ENCODE data around the gene CPS1. TPM values are rescaled to one million over a fixed set of nuclear protein-coding genes. Genes with fewer than 3 reads are reported as not detected.
A peak's percentile ranks its signal among the peaks of the same experiment; 100 is the strongest.

CPS1 gene
- total and polyA plus RNA-seq, 2 of the 4 experiments (the other 2 are of a cell fraction), result 5.4 to 20.1 TPM

- Histone ChIP-seq H3K4me1 (ENCODE audit: control insufficient read depth, insufficient read depth, low read length) (no peaks in the 10 kb centered on the region), H3K79me1 (ENCODE audit: low read depth in 1 of 2, low read length in 2 of 2) (no peaks in the 10 kb centered on the region), H3K23ac (ENCODE audit: low read depth, low read length) (no peak overlapping the region), H3K4ac (ENCODE audit: low read depth, low read length) (no peak overlapping the region), H4K20me1 (ENCODE audit: insufficient read depth, low read length) (no peaks in the 10 kb centered on the region), H3K14ac (replicated peaks; ENCODE audit: low read depth, low read length) (no peak overlapping the region), H2AK9ac (replicated peaks; ENCODE audit: low read depth, low read length, poor library complexity) (no peak overlapping the region), H2AK5ac (ENCODE audit: low read depth, low read length) (no peak overlapping the region), H4K5ac (ENCODE audit: low read depth, low read length) (no peak overlapping the region), H3K4me3 (ENCODE audit: insufficient read depth, low read depth, low read length) (no peak overlapping the region), H3K27me3 (ENCODE audit: control insufficient read depth, insufficient read depth, low read length) (no peaks in the 10 kb centered on the region), H3K27ac (ENCODE audit: insufficient read depth, low read length) (no peak overlapping the region), H2BK120ac (ENCODE audit: low read depth, low read length) (no peak overlapping the region), H2BK15ac (ENCODE audit: low read depth, low read length) (no peak overlapping the region), H3K18ac (ENCODE audit: low read depth, low read length) (no peak overlapping the region), H3K9me3 (ENCODE audit: control insufficient read depth, insufficient read depth, low read length) (no peaks in the 10 kb centered on the region), H2BK20ac (ENCODE audit: low read depth, low read length) (no peak overlapping the region), H3K4me2 (ENCODE audit: low read depth, low read length) (no peak overlapping the region), H3K9me1 (ENCODE audit: insufficient read depth, low read length) (no peaks in the 10 kb centered on the region), H3K56ac (ENCODE audit: extremely low read depth, insufficient read depth, low read length) (no peak overlapping the region), H3K36me3 (ENCODE audit: control insufficient read depth, insufficient read depth, low read length) (no peaks in the 10 kb centered on the region), H3K9ac (ENCODE audit: low read depth, low read length) (no peak overlapping the region), H4K91ac (ENCODE audit: insufficient read depth, low read depth, low read length) (no peak overlapping the region), H2AFZ (replicated peaks; ENCODE audit: low read length, poor library complexity) (no peak overlapping the region), H4K8ac (ENCODE audit: low read depth in 2 of 2, low read length in 2 of 2) (no peak overlapping the region), H2BK5ac (ENCODE audit: low read depth, low read length, poor library complexity, severe bottlenecking) (no peak overlapping the region)
- ChIA-PET POLR2A (ENCODE audit: unreplicated experiment) (no interaction called here), CTCF (no interaction called here)
- intact Hi-C loops (cut with micrococcal nuclease) (no loop called here), in situ Hi-C loops (cut with MboI; ENCODE audit: low sequenced_read_pairs) (loop anchor here (25.0 kb wide), 1 partner anchor 558 kb away; no protein-coding TSS in a partner anchor), dilution Hi-C loops (cut with HindIII; ENCODE audit: low sequenced_read_pairs, unreplicated experiment) (no loop called here)
- BruUV-seq (replicated peaks), result no TSS peak
- ATAC-seq (ENCODE audit: low read depth) (no peak), DNase-seq (no peak)
- WGBS, 2 experiments (ENCODE audit: extremely low coverage in 2 of 2, insufficient read length in 1 of 2), result no CpG with 5 or more reads among the region's 1 CpG
- peak; percentile 76 for TF ChIP-seq MAFK (IDR thresholded peaks at IDR 0.05; ENCODE audit: low read depth, low read length)
- TF ChIP-seq RCOR1 (IDR thresholded peaks at IDR 0.05; ENCODE audit: insufficient replicate concordance, low read length), result no peak
Measured at GRCh38 chr2:210604666-210605065, 48.3 kb downstream of the CPS1 start.

All from IMR-90 (cell line).